ENCODE measurements around the gene RBM38.

GRCh38 chr20:57390604-57391438 is at the start of gene RBM38:
- TF ChIP-seq, protein P1, sequence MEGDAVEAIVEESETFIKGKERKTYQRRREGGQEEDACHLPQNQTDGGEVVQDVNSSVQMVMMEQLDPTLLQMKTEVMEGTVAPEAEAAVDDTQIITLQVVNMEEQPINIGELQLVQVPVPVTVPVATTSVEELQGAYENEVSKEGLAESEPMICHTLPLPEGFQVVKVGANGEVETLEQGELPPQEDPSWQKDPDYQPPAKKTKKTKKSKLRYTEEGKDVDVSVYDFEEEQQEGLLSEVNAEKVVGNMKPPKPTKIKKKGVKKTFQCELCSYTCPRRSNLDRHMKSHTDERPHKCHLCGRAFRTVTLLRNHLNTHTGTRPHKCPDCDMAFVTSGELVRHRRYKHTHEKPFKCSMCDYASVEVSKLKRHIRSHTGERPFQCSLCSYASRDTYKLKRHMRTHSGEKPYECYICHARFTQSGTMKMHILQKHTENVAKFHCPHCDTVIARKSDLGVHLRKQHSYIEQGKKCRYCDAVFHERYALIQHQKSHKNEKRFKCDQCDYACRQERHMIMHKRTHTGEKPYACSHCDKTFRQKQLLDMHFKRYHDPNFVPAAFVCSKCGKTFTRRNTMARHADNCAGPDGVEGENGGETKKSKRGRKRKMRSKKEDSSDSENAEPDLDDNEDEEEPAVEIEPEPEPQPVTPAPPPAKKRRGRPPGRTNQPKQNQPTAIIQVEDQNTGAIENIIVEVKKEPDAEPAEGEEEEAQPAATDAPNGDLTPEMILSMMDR (IDR thresholded peaks at IDR 0.05; ENCODE audit: low read depth, low read length), result no peak
- no peak for TF ChIP-seq EZH2phosphoT487 (IDR thresholded peaks at IDR 0.05; ENCODE audit: low read depth)
